Eye (tissue), 1 donor: ENCODE data around the gene ST13.
"Not testable (repeated sequence)": the region's sequence is repeated elsewhere in the genome, so short reads cannot be mapped to it uniquely, and the experiment has no call there.

Source experiments
- DNase-seq: peaks from one replicate; pipeline ENCODE4 v3.0.0-alpha.2; 2015

ST13 gene

DNA sequence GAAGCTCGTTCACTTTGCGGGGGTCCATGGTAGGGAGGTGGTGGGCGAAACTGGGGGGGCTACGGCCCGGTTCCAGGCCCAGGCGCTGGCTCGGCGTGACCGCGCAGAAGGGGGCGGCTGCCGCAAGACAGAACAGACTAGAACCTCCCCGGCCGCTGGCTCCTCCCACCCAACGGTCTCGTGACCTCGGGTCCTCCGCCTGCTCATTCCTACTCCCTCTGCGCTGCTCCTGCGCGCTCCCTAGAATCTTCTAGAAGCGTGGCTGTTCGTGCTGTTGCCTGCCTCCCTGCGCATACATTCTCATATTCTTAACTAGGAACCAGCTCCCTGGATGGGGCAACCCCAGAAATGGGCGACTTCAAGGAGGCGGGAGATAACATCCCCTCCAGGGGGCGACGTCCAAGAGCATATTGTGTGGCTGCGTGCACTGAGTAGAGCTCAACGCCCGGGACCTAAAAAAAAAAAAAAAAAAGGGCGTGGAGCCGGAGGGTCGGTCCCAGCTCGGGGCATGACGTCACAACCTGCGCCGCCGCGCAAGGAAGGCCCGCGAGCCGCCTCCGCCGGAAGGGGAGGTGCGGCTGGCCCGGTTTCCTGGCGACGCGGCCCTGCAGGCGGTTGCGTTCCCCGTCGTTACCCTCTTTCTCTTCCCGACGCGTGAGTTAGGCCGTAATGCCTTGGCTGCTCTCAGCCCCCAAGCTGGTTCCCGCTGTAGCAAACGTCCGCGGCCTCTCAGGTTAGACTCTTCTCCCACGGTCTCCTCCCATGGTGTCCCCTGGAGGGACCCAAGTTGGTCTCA, at the start of gene ST13, which contains the start of gene XPNPEP3:
TSS of gene ST13 (minus strand) at position 127 of the 796 bp plus-strand sequence. CDS start at position 28, 99 bp downstream.
TSS of gene XPNPEP3 (plus strand) at position 636 of the 796 bp plus-strand sequence. CDS start at position 670, 34 bp downstream.
- peak; percentile 99 for DNase-seq

- DNase-seq: no peak
Measured at GRCh38 chr22:40904101-40904500, 47.7 kb upstream of the ST13 start.

GRCh38 chr22:40898850-40899357, 42.5 kb upstream of the ST13 start:
- peak; percentile 67 for DNase-seq

DNA sequence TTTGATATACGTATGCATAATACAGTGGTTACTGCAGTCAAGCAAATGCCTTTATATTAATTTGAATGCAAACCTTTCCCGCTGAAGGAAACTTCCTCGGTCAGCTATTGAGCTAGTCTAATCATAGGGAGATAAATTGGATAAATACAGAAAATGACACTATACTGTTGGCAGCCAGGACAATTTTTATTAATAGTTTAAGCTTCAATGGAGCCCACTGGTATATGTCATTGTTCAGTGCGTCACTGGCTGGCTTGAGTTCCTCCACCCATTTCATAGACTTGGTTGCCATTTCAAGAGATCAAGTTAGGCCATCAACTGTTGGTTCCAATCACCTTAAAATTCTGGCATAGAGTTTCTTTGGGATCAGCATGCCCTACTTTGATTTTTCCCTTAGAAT, 38.0 kb upstream of the ST13 start:
- DNase-seq: no peak

DNA sequence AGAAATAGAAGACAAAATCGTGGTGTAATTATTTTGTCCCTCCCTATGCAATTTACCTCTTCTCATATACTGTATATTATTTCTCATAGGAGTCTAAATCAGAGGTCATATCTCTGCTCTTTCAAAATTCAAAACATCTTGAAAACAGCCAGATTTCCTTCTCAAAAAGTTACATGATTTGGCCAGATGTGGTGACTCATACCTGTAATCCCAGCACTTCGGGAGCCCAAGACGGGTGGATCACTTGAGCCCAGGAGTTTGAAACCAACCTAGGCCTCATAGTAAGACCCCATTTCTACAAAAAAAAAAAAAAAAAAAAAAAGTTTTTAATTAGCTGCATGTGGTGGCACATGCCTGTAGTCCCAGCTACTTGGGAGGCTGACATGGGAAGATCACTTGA, 34.4 kb upstream of the ST13 start:
- DNase-seq: no peak

- no peak for DNase-seq
Measured at GRCh38 chr22:40889116-40889515, 32.7 kb upstream of the ST13 start.

- no peak for DNase-seq
Measured at GRCh38 chr22:40878922-40879321, 22.5 kb upstream of the ST13 start.

DNA sequence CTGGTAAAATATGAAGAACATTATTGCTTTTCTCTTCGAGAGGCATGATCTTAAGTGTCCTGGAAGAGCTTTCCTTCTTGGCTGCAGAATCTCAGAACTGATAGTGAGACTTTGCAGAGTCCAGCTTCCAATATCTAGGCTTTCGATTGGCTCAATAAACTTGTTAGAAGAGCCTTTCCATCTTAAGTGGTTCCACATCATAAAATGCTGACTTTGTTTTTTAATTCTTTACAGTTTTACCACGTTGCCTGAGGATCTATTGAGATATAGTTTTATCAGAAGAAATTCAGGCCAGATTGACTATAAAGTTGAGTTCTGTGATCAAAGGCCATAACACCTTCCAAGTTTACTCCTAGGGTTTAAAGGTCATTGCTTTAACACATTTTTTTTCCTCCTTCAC, 21.0 kb upstream of the ST13 start:
- DNase-seq: no peak

- no peak for DNase-seq
Measured at GRCh38 chr22:40876907-40877306, 20.5 kb upstream of the ST13 start.

DNA sequence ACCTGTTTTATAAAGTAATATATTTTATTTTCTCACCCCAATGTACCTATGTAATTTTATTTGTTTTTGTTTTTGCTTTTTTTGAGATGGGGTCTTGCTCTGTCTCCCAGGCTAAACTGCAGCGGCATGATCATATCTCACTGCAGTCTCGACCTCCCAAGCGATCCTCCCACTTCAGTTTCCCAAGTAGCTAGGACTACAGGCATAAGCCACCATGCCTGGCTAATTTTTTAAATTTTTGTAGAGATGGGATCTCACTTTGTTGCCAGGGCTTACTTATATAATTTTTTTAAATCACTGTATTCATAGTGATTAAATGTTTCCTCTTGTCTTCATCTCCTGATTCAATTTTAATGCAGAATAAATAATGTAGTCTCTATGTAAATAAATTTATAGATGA, 18.7 kb upstream of the ST13 start:
- DNase-seq: no peak

GRCh38 chr22:40874016-40874415, 17.6 kb upstream of the ST13 start:
- DNase-seq: no peak

DNA sequence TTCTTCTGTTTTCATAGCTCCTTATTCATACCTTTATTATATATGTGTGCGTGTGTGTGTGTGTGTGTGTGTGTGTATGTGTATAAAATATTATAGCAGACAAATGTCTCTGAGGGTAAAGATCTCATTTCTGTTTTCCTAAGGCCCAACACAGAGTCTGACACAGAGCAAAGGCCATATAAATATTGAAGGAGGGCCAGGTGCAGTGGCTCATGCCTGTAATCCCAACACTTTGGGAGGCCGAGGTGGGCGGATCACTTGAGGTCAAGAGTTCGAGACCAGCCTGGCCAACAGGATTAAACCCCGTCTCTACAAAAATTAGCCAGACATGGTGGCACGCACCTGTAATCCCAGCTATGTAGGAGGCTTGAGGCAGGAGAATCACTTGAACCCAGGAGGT, 11.9 kb upstream of the ST13 start:
- DNase-seq: not testable (repeated sequence)

GRCh38 chr22:40867109-40867508, 10.7 kb upstream of the ST13 start:
- DNase-seq: no peak

- DNase-seq: no peak
Measured at GRCh38 chr22:40862537-40862936, 6.1 kb upstream of the ST13 start.

DNA sequence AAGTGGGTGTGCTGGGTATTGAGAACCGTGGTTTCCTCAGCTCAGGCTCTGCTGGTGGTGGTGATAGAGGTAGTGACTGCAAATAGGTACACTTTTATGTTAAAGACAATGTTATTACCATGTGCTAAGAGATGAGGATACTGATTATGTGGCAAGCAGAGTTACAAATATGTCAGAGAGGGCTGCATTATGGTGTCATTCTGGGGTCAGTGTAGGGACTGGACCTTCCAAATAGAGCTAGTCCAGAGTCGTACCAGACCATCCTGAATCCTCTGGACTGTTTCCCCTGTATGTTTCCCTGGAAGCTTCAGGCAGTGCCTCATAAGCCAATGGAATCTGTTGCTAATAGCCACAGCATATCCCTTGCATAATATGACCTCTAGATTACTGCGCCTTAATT, 5.6 kb upstream of the ST13 start, which contains the start of gene DNAJB7:
TSS of gene DNAJB7 (minus strand) at position 101 of the 400 bp plus-strand sequence. CDS start 119 bp downstream, outside the sequence.
- no peak for DNase-seq

DNA sequence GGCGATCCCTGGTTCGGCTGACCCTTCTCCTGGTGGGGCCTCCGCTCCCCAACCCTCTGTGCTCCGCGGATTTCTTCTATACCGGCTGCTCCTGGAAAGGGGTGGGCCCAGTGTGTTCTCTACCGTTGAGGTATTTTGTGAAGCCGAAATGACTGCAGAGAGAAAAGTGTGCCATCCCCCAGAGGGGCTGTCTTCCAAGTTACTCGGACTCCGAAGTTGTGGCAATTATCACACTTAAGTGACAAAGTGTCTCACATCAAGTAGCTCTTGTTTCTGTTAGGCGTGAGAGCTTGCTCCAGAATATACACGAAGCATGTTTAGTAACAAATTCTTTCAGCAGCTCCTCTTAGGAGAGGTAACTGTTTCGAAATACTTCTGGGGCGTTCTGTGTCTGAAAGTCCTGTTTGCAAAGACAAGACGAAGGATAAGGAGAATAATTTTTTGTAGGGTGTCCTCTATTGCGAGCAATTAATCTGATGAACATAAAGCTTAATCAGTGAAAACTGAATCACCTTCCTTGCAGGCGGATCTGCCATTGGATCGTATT, 943 bp upstream of the ST13 start:
- DNase-seq: no peak

- DNase-seq: peak; percentile 76
Measured at GRCh38 chr22:40855979-40856512, 393 bp downstream of the ST13 start.

DNA sequence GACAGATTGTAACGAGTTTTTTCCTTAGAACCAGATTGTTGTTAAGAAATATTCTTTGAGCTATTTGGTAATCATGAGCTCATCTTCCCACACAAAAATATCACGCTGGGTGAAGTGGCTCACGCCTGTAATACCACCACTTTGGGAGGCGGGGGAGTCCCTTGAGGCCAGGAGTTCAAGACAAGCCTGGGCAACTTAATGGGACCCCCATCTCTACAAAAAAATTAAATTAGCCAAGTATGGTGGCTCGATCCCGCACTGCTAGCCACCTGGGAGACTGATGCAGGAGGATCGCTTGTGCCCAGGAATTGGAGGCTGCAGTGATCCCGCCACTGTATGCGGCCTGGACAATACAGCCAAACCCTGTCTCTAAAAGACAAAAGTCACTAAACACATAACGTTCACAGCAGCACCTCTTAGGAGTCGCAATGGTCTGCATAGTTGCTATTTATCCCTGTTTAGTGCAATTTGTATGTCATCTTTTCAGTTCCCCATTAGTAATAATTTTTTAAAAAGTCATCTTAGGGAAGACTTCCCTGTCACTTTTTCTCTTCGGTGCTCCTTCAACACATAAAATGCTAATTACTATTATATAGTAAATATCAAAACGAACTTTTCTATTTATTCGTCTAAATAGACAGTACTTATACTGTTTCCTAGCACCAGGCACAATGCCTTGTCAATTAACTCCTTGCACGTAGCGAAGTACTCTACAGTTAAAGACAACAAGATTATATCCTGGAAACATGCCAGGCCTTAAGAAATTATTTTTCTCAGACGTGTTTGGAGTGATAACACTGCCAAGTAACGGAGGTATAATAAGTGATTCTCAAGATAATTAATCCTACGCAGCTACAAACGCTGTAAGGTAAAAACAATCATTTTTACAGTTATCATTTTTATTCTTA, 1.1 kb downstream of the ST13 start:
- DNase-seq: peak; percentile 51

- peak; percentile 15 for DNase-seq
Measured at GRCh38 chr22:40853961-40854360, 2.5 kb downstream of the ST13 start.

GRCh38 chr22:40853333-40853732, 3.1 kb downstream of the ST13 start:
- no peak for DNase-seq

DNA sequence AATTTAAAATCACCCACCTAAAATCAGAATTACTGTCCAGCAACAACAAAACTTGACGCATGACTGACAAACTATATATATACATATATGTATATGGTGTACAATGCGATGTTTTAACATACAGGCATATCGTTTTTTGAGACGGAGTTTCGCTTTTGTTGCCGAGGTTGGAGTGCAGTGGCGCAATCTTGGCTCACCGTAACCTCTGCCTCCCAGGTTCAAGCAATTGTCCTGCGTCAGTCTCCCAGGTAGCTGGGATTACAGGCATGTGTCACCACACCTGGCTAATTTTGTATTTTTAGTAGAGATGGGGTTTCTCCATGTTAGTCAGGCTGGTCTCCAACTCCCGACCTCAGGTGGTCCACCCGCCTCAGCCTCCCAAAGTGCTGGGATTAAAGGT, 10.6 kb downstream of the ST13 start:
- not testable (repeated sequence) for DNase-seq

DNA sequence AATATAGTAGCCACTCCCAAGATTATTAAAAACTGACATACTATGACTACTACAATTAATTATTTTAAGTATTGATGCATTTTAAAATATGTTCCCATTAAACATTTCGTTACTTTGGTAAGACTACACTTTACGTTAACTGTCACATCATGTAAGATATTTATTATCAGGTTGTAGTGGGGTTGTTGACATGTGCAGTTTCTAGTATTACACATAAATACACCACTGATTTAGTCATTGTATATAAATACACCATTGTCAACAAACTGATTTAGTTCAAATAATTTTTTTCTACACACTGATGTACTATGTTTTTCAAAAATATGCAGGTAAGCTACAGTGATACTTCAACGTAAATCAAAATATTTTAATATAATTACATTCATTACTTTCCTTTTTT, 11.5 kb downstream of the ST13 start:
- DNase-seq: no peak

GRCh38 chr22:40838486-40838885, 18.0 kb downstream of the ST13 start:
- DNase-seq: no peak
